Activated CD4-positive, CD25-positive, alpha-beta regulatory T cell treated with anti-CD3 and anti-CD28 coated beads, Interleukin-2, amount 50 U/mL, for 72 hours (primary cell): ENCODE data around the gene ST7.
"Not testable (repeated sequence)": the region's sequence is repeated elsewhere in the genome, so short reads cannot be mapped to it uniquely, and the experiment has no call there.

Experiments used
- DNase-seq: peaks from one replicate; pipeline ENCODE4 v3.0.0; 2021

The ST7 gene

GRCh38 chr7:117238937-117239336 lies 285.6 kb downstream of the ST7 start:
- no peak for DNase-seq

GRCh38 chr7:117241088-117241487 lies 287.8 kb downstream of the ST7 start:
- no peak for DNase-seq

- no peak for DNase-seq
Measured at GRCh38 chr7:117243390-117243789, 290.1 kb downstream of the ST7 start.

GRCh38 chr7:117245703-117246102 lies 292.4 kb downstream of the ST7 start:
- DNase-seq: not testable (repeated sequence)

GRCh38 chr7:117247809-117248208 lies 294.5 kb downstream of the ST7 start:
- no peak for DNase-seq

- DNase-seq: no peak
Measured at GRCh38 chr7:117248829-117249228, 295.5 kb downstream of the ST7 start.

GRCh38 chr7:117249696-117250095 lies 296.4 kb downstream of the ST7 start:
- DNase-seq: no peak

- no peak for DNase-seq
Measured at GRCh38 chr7:117250245-117250644, 296.9 kb downstream of the ST7 start.

GRCh38 chr7:117250801-117251200 lies 297.5 kb downstream of the ST7 start:
- DNase-seq: no peak

GRCh38 chr7:117251687-117252086 lies 298.4 kb downstream of the ST7 start:
- DNase-seq: no peak

- no peak for DNase-seq
Measured at GRCh38 chr7:117259615-117260014, 306.3 kb downstream of the ST7 start.

GRCh38 chr7:117262546-117262945 lies 309.2 kb downstream of the ST7 start:
- no peak for DNase-seq

GRCh38 chr7:117264716-117265115 lies 311.4 kb downstream of the ST7 start:
- no peak for DNase-seq

- no peak for DNase-seq
Measured at GRCh38 chr7:117269417-117269816, 316.1 kb downstream of the ST7 start.

- no peak for DNase-seq
Measured at GRCh38 chr7:117269886-117270285, 316.6 kb downstream of the ST7 start.

GRCh38 chr7:117270371-117270770 lies 317.1 kb downstream of the ST7 start:
- DNase-seq: no peak

- DNase-seq: no peak
Measured at GRCh38 chr7:117271566-117271965, 318.3 kb downstream of the ST7 start.

GRCh38 chr7:117272017-117272759 lies 318.9 kb downstream of the ST7 start:
- no peak for DNase-seq

- DNase-seq: no peak
Measured at GRCh38 chr7:117273325-117273724, 320.0 kb downstream of the ST7 start.

- DNase-seq: no peak
Measured at GRCh38 chr7:117273814-117274225, 320.5 kb downstream of the ST7 start.

- no peak for DNase-seq
Measured at GRCh38 chr7:117274951-117275350, 321.6 kb downstream of the ST7 start.

GRCh38 chr7:117277576-117277975 lies 324.3 kb downstream of the ST7 start:
- DNase-seq: no peak

GRCh38 chr7:117278040-117278439 lies 324.7 kb downstream of the ST7 start:
- no peak for DNase-seq

- DNase-seq: no peak
Measured at GRCh38 chr7:117279203-117279602, 325.9 kb downstream of the ST7 start.
